Ovary (tissue), 3 donors: ENCODE measurements around the gene ESRRG.

Source experiments
- POLR2A ChIP-seq: fragments of 450-650 bp; IDR thresholded peaks from one replicate; pipeline ENCODE4 v1.6.1; 2017; ENCODE audit warnings: antibody characterized with exemption, mild to moderate bottlenecking, moderate library complexity
- TF ChIP-seq, protein P1 (sequence below), 3 donors: fragments of 450-650 bp in 2 of 3; fragments of 200-600 bp in 1 of 3; IDR thresholded peaks; one replicate each; pipeline versions ENCODE4 v1.5.1 to v1.8.0; 2016 to 2022; ENCODE audit warnings: antibody characterized with exemption in 3 of 3, mild to moderate bottlenecking in 1 of 3
- donor health status: DM: no; HTN: no; CAD: no.

DNA sequence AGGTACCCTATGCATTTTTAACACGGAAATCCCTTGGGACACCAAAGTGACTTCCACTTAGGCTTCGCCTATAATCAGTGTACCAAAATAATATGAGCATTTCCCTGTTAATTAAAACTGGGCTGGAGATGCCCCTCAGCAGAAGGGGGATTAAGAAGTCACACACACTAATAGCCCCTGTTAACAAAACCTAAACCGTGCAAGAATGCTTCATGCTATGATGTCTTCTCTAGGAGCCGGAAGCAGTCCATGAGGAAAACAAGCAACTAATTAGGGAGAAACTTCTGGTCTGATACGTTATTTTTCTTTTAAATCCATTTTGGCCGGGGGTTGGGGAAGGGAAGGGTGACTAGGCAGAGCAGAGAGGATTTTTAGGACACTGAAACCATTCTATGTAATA lies 123.4 kb downstream of the ESRRG start:
- no peak for TF ChIP-seq POLR2A
- TF ChIP-seq, protein P1, sequence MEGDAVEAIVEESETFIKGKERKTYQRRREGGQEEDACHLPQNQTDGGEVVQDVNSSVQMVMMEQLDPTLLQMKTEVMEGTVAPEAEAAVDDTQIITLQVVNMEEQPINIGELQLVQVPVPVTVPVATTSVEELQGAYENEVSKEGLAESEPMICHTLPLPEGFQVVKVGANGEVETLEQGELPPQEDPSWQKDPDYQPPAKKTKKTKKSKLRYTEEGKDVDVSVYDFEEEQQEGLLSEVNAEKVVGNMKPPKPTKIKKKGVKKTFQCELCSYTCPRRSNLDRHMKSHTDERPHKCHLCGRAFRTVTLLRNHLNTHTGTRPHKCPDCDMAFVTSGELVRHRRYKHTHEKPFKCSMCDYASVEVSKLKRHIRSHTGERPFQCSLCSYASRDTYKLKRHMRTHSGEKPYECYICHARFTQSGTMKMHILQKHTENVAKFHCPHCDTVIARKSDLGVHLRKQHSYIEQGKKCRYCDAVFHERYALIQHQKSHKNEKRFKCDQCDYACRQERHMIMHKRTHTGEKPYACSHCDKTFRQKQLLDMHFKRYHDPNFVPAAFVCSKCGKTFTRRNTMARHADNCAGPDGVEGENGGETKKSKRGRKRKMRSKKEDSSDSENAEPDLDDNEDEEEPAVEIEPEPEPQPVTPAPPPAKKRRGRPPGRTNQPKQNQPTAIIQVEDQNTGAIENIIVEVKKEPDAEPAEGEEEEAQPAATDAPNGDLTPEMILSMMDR (IDR thresholded peaks at IDR 0.05) = no peak
